PC-9 (cell line): ENCODE measurements around the gene ATXN7.

Experiments used
- CTCF ChIP-seq: fragments of 200-600 bp; sonication (generic); conservative IDR thresholded peaks from 2 replicates; pipeline ENCODE4 v1.6.1; 2017; ENCODE audit warnings: mixed run types, antibody characterized with exemption, mild to moderate bottlenecking, moderate library complexity
- EZH2 ChIP-seq: fragments of 200-600 bp; sonication (generic); IDR thresholded peaks from 2 replicates; pipeline ENCODE4 v1.8.0; 2017; ENCODE audit warnings: antibody characterized with exemption, low read depth

DNA sequence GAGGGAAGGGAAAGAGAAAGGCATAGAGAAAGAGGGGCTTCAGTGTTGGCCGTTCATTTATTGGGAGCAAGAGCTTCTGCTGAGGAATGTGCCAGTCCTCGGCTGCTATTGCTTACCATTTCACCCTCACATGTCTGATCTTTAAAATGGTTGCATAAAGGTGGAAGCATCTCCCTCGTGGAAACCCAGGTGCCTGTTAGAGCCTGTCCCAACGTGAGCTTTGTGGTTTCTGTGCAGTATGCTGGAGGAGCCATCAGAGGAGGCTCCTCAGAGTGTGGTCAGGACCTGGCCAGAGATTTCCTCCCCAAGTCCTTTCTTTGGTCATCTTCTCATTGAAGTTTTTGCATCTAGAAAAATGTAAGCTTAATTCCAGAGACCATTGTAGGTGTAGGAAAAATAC, 125.3 kb downstream of the ATXN7 start:
- no peak for TF ChIP-seq CTCF
- TF ChIP-seq EZH2 = no peak
